ENCODE data around the gene PPP3CB.

PPP3CB gene

DNA sequence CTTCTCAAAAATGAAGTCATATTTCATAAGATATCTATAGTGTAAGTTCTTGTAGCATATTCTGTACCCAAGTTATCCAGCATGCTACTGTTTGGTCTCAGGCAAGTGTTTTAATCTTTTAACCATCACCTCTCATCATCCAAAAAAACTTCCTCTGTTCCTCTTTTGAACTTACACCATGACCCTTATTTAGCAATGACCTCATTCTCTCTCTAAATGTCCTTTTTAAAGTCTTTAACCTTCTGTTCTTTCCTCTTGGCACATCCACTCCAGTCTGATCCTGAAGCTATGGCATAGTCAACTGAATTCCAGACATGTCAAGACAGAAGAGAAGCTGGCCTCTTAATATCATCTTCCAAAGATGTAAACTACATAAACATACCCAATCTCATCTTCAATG is 26.2 kb downstream of the PPP3CB start:
- in situ Hi-C loops (cut with HindIII; ENCODE audit: low sequenced_read_pairs) = no loop called here
- DNase-seq (ENCODE audit: low read depth, low spot score) = no peak

DNA sequence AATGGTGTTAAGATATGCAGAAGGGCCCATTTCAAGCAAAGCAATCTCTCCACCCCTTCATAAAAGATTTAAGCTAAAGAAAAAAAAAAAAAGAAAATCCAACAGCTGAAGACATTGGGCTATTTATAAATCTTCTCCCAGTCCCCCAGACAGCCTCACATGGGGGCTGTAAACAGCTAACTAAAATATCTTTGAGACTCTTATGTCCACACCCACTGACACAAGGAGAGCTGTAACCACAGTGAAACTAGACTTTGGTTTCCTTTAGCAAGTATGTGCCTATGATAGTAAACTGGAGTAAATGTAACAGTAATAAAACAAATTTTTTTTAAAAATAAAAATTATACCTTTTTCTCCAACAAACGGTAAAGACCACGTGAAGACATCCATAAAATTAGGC is 28.6 kb downstream of the PPP3CB start:
- no peak overlapping the region for H3K4me3 ChIP-seq (ENCODE audit: low read depth, low read length)
- DNase-seq (ENCODE audit: low read depth, low spot score) = no peak
- TF ChIP-seq, protein P1, sequence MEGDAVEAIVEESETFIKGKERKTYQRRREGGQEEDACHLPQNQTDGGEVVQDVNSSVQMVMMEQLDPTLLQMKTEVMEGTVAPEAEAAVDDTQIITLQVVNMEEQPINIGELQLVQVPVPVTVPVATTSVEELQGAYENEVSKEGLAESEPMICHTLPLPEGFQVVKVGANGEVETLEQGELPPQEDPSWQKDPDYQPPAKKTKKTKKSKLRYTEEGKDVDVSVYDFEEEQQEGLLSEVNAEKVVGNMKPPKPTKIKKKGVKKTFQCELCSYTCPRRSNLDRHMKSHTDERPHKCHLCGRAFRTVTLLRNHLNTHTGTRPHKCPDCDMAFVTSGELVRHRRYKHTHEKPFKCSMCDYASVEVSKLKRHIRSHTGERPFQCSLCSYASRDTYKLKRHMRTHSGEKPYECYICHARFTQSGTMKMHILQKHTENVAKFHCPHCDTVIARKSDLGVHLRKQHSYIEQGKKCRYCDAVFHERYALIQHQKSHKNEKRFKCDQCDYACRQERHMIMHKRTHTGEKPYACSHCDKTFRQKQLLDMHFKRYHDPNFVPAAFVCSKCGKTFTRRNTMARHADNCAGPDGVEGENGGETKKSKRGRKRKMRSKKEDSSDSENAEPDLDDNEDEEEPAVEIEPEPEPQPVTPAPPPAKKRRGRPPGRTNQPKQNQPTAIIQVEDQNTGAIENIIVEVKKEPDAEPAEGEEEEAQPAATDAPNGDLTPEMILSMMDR (IDR thresholded peaks at IDR 0.05; ENCODE audit: low read depth, low read length) = no peak
- in situ Hi-C loops (cut with HindIII; ENCODE audit: low sequenced_read_pairs) = no loop called here

More for the DNA sequence above, 26.2 kb downstream of the PPP3CB start:
- TF ChIP-seq, protein P1 (IDR thresholded peaks at IDR 0.05; ENCODE audit: low read depth, low read length) = no peak
- H3K4me3 ChIP-seq (ENCODE audit: low read depth, low read length) = no peak overlapping the region

DNA sequence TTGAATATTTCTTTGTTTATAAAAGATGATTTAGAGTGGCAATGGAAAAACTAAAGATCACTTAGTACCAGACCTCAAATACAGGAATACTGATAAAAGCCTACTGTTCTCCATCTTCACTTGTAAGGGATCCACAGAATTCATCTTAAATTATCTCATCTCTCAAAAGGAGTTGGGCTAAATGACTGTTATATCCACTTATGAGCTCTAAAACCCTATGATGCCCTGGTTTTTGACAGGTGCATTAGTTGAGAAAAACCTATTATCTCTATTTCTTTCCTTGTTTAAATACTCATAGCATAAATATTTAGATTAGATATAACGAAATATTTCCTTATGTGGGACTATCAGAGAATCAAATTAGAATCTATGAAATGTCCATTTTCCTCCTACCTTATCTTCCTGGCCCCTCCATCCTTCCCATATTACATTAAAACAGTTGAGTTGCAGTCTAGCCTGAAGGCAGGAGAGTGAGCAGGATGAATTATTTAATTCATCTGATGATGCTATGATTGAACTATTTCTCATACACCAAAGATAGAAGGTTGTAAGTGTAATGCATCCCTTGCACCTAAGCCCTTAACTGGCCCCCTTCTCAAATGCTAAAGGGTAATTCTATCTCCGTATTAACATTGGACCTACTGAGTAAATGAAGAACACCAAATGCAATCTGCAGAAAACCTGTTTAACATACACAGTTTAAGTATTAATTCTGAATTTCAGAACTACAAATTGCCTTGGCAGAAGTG is 29.7 kb downstream of the PPP3CB start:
- TF ChIP-seq, protein P1 (IDR thresholded peaks at IDR 0.05; ENCODE audit: low read depth, low read length) = no peak
- no peak overlapping the region for H3K4me3 ChIP-seq (ENCODE audit: low read depth, low read length)
- no peak for DNase-seq (ENCODE audit: low read depth, low spot score)
- in situ Hi-C loops (cut with HindIII; ENCODE audit: low sequenced_read_pairs) = no loop called here

DNA sequence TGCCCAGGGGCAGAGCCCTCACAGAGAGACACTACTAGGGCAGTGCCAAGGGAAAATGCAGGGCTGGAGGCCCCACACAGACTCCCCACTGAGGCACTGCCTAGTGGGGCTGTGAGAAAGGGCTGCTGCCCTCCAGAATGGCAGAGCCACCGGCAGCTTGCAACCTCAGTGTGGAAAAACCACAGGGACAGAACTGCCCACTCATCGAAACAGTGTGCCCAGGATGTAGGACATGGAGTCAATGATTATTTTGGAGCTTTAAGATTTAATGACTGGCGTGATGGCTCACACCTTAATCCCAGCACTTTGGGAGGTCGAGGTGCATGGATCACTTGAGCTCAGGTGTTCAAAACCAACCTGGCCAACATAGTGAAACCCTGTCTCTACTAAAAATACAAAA is 34.9 kb downstream of the PPP3CB start:
- TF ChIP-seq, protein P1 (IDR thresholded peaks at IDR 0.05; ENCODE audit: low read depth, low read length) = no peak
- in situ Hi-C loops (cut with HindIII; ENCODE audit: low sequenced_read_pairs) = no loop called here
- H3K4me3 ChIP-seq (ENCODE audit: low read depth, low read length) = no peak overlapping the region
- DNase-seq (ENCODE audit: low read depth, low spot score) = no peak

DNA sequence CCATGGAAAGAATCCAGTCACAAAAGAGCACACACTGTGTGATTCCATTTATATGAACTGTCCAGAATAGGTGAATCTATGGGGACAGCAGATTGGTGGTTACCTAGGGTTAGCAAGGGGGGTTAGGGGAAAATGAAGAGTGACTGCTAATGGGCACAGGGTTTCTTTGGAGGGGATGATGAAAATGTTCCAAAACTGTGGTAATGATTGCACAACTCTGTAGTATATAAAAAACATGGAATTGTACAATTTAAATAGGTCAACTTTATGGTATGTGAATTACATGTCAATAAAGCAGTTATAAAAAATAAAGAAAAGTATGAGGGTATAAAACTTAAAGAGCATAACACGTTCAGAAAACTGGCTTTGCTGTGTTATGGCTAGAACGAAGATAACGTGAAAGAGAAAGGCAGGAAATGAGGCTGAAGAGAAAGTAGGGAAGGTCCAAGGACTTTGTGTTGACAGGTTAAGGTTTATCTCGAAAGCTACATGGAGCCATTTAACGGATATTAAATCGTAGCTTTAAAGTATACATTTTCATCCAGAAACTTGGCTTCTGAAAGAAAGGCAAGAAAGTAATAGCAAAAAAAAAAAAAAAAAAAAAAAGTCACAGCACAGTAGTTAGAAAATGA is 36.0 kb downstream of the PPP3CB start:
- in situ Hi-C loops (cut with HindIII; ENCODE audit: low sequenced_read_pairs) = no loop called here
- H3K4me3 ChIP-seq (ENCODE audit: low read depth, low read length) = no peak overlapping the region
- no peak for DNase-seq (ENCODE audit: low read depth, low spot score)
- TF ChIP-seq, protein P1 (IDR thresholded peaks at IDR 0.05; ENCODE audit: low read depth, low read length) = no peak

DNA sequence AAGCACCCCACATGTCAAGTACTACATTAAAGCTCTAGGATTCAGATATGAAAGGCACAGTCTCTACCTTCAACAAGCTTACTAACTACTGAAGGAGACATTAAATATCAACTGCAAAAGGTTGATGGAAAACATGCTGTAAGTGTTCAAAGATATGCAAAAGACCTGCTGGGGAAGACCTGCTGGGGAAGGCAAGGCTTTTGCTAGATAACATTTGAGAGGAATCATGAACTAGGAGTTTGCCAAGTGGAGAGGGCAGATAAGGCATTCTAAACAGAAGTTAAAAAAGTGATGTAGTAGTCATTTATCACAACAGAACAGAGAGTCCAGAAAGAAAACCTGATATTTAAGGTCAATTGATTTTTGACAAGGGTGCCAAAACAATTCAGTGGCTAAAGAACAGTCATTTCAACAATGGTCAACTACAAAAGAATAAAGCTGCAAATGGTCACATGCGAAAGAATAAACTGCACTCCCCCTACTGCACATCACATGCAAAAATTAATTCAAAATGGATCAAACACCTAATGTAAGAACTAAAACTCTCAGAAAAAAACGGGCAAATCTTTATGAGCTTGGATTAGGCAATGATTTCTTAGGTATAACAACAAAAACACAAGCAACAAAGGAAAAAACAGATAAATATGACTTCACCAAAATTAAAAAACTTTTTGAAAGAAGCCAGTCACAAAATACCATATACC is 39.5 kb downstream of the PPP3CB start:
- no peak for DNase-seq (ENCODE audit: low read depth, low spot score)
- TF ChIP-seq, protein P1 (IDR thresholded peaks at IDR 0.05; ENCODE audit: low read depth, low read length) = no peak
- no peak overlapping the region for H3K4me3 ChIP-seq (ENCODE audit: low read depth, low read length)
- in situ Hi-C loops (cut with HindIII; ENCODE audit: low sequenced_read_pairs) = no loop called here
